Right atrium auricular region (tissue), 2 donors: Measurements from ENCODE around the gene CACYBP. TPM values are rescaled to one million over a fixed set of nuclear protein-coding genes. Genes with fewer than 3 reads are reported as not detected.

ENCODE experiments used
- DNase-seq: peaks from one replicate; pipeline ENCODE4 v3.0.0-alpha.2; 2019; ENCODE audit warnings: low spot score
- H3K27ac ChIP-seq, 2 donors: fragments of 200-600 bp; sonication (generic); 1 replicate in 1 of 2; 2 replicates in 1 of 2; pipeline ENCODE4 v1.5.1; 2016 to 2019
- H3K27me3 ChIP-seq, 2 donors: fragments of 200-600 bp; sonication (generic); one replicate each; pipeline versions ENCODE4 v1.5.1 to v1.6.0; 2017 to 2019
- H3K36me3 ChIP-seq: fragments of 200-600 bp; sonication (generic); one replicate; pipeline ENCODE4 v1.5.1; 2016
- H3K4me1 ChIP-seq, 2 donors: fragments of 200-600 bp; sonication (generic); one replicate each; pipeline versions ENCODE4 v1.5.1 to v1.6.0; 2017 to 2019
- H3K4me3 ChIP-seq, 2 donors: fragments of 200-600 bp; sonication (generic); 1 replicate in 1 of 2; 2 replicates in 1 of 2; pipeline ENCODE4 v1.5.1; 2017 to 2019; ENCODE audit warnings: mild to moderate bottlenecking in 1 of 2, moderate library complexity in 1 of 2
- H3K9me3 ChIP-seq, 2 donors: fragments of 200-600 bp; sonication (generic); one replicate each; pipeline ENCODE4 v1.5.1; 2019
- CTCF ChIP-seq, 2 donors: fragments of 200-600 bp; sonication (generic); IDR thresholded peaks; one replicate each; pipeline ENCODE4 v1.5.1; 2019; ENCODE audit warnings: antibody characterized with exemption in 2 of 2
- total RNA-seq, 2 donors: library from RNA; depleted of rRNA; stranded (reverse); fragments of >200 nt; gene quantifications; one replicate each; pipeline ENCODE4 v1.1.0, GENCODE V29; 2016

The CACYBP gene
- total RNA-seq: 10 to 100 TPM; 40.5 to 59.7 TPM

- H3K27me3 ChIP-seq: no peaks in the 10 kb centered on the region
- TF ChIP-seq CTCF (IDR thresholded peaks at IDR 0.05): peak in 1 of 2 donors; percentile 23
- no peak for DNase-seq
- peak within 1 kb of the TSS; percentile 94 to 96 for H3K27ac ChIP-seq
- peaks cover 0 to 26% of the 10 kb centered on the region in 2 donors for H3K4me1 ChIP-seq
- H3K4me3 ChIP-seq: peak within 1 kb of the TSS; percentile 82 to 85
- H3K9me3 ChIP-seq: no peaks in the 10 kb centered on the region
- H3K36me3 ChIP-seq: no peaks in the 10 kb centered on the region
Observed at GRCh38 chr1:174999936-175000696, at the start of gene CACYBP. Gene CACYBP, plus strand, starts transcription at chr1:174999947. Its CDS starts 234 bp downstream, at chr1:175000181.

GRCh38 chr1:174953285-174954072, 46.3 kb upstream of the CACYBP start:
- H3K4me1 ChIP-seq: peaks cover 0 to 30% of the 10 kb centered on the region in 2 donors
- no peaks in the 10 kb centered on the region for H3K27me3 ChIP-seq
- H3K36me3 ChIP-seq: no peaks in the 10 kb centered on the region
- DNase-seq: no peak
- H3K9me3 ChIP-seq: no peaks in the 10 kb centered on the region
- H3K27ac ChIP-seq: no peak overlapping the region
- no peak for TF ChIP-seq CTCF (IDR thresholded peaks at IDR 0.05)
- no peak overlapping the region for H3K4me3 ChIP-seq

- no peaks in the 10 kb centered on the region for H3K9me3 ChIP-seq
- peak overlapping the region in 1 of 2 donors; percentile 17 for H3K27ac ChIP-seq
- no peak for DNase-seq
- TF ChIP-seq CTCF (IDR thresholded peaks at IDR 0.05): no peak
- H3K4me1 ChIP-seq: peaks cover 0 to 32% of the 10 kb centered on the region in 2 donors
- no peaks in the 10 kb centered on the region for H3K36me3 ChIP-seq
- no peaks in the 10 kb centered on the region for H3K27me3 ChIP-seq
- H3K4me3 ChIP-seq: no peak overlapping the region
Observed at GRCh38 chr1:174954073-174954460, 45.7 kb upstream of the CACYBP start.

- Histone ChIP-seq H3K36me3 (no peaks in the 10 kb centered on the region), H3K4me3 (no peak overlapping the region), H3K27ac (peak overlapping the region in 1 of 2 donors; percentile 17), H3K9me3 (no peaks in the 10 kb centered on the region), H3K4me1 (peaks cover 0 to 32% of the 10 kb centered on the region in 2 donors), H3K27me3 (no peaks in the 10 kb centered on the region)
- DNase-seq: no peak
- TF ChIP-seq CTCF (IDR thresholded peaks at IDR 0.05): no peak
Observed at GRCh38 chr1:174954671-174955669, 44.8 kb upstream of the CACYBP start.

GRCh38 chr1:174956086-174956485, 43.7 kb upstream of the CACYBP start:
- H3K27me3 ChIP-seq: no peaks in the 10 kb centered on the region
- no peak overlapping the region for H3K27ac ChIP-seq
- TF ChIP-seq CTCF (IDR thresholded peaks at IDR 0.05): no peak
- no peaks in the 10 kb centered on the region for H3K9me3 ChIP-seq
- H3K36me3 ChIP-seq: no peaks in the 10 kb centered on the region
- no peak overlapping the region for H3K4me3 ChIP-seq
- no peak for DNase-seq
- peaks cover 0 to 32% of the 10 kb centered on the region in 2 donors for H3K4me1 ChIP-seq
